ENCODE results near the gene ZNF83.
"Not testable (repeated sequence)": the region's sequence is repeated elsewhere in the genome, so short reads cannot be mapped to it uniquely, and the experiment has no call there.

- TF ChIP-seq CTCF (IDR thresholded peaks at IDR 0.05); CREM (CRISPR knock-in tag; IDR thresholded peaks at IDR 0.05); ZNF263 (CRISPR knock-in tag; IDR thresholded peaks at IDR 0.05; ENCODE audit: low read depth); ZNF671 (CRISPR knock-in tag; IDR thresholded peaks at IDR 0.05); NR2C2 (CRISPR knock-in tag; IDR thresholded peaks at IDR 0.05); ZBTB43 (CRISPR knock-in tag; IDR thresholded peaks at IDR 0.05); USF2 (CRISPR knock-in tag; IDR thresholded peaks at IDR 0.05); ZSCAN18 (CRISPR knock-in tag; IDR thresholded peaks at IDR 0.05); ATF6 (CRISPR knock-in tag; IDR thresholded peaks at IDR 0.05); GABPB1 (CRISPR knock-in tag; IDR thresholded peaks at IDR 0.05); ZNF121 (CRISPR knock-in tag; IDR thresholded peaks at IDR 0.05); TCF7 (CRISPR knock-in tag; IDR thresholded peaks at IDR 0.05; ENCODE audit: low read depth): not testable (repeated sequence)
Measured at GRCh38 chr19:52681216-52681615, 43.1 kb upstream of the ZNF83 start.
